Neural crest cell (in vitro differentiated cells): ENCODE measurements around the gene SERGEF. TPM values are rescaled to one million over a fixed set of nuclear protein-coding genes. Genes with fewer than 3 reads are reported as not detected.

Experiments used
- DNase-seq: peaks from one replicate; pipeline ENCODE4 v3.0.0; 2021; ENCODE audit warnings: low read depth, mixed read lengths, low spot score
- H3K27ac Mint-ChIP-seq: one replicate; pipeline ENCODE4 v1.8.0; 2021; ENCODE audit warnings: mild to moderate bottlenecking, mixed read lengths; ENCODE audit not compliant: unreplicated experiment
- H3K27me3 Mint-ChIP-seq: 2 replicates; pipeline ENCODE4 v1.8.0; 2021; ENCODE audit warnings: low read depth, mild to moderate bottlenecking, mixed read lengths
- H3K36me3 Mint-ChIP-seq: 2 replicates; pipeline ENCODE4 v1.8.0; 2021; ENCODE audit warnings: low read depth, mild to moderate bottlenecking, mixed read lengths
- H3K4me1 Mint-ChIP-seq: 2 replicates; pipeline ENCODE4 v1.8.0; 2021; ENCODE audit warnings: mixed read lengths
- H3K4me3 Mint-ChIP-seq: one replicate; pipeline ENCODE4 v1.8.0; 2021; ENCODE audit warnings: mild to moderate bottlenecking, mixed read lengths
- H3K9me3 Mint-ChIP-seq: 2 replicates; pipeline ENCODE4 v1.8.0; 2021; ENCODE audit warnings: mixed read lengths
- CTCF ChIP-seq: fragments of 200-600 bp; sonication (generic); conservative IDR thresholded peaks from 2 replicates; pipeline ENCODE4 v1.5.0; 2021; ENCODE audit warnings: antibody characterized with exemption, mild to moderate bottlenecking
- total RNA-seq: library from RNA; stranded (reverse); gene quantifications from 2 replicates; pipeline ENCODE4 v1.2.1, GENCODE V29; 2021

The SERGEF gene
- total RNA-seq, 1 donor from 2014 or later = 29.6 TPM

- TF ChIP-seq CTCF = no peak
- DNase-seq = no peak
- Mint-ChIP-seq H3K4me1 (peaks cover 14% of the 10 kb centered on the region), H3K36me3 (no peaks in the 10 kb centered on the region), H3K9me3 (no peaks in the 10 kb centered on the region), H3K4me3 (no peak overlapping the region), H3K27me3 (no peaks in the 10 kb centered on the region), H3K27ac (no peak overlapping the region)
Measured at GRCh38 chr11:17887779-17888178, 125.1 kb downstream of the SERGEF start.

GRCh38 chr11:17883946-17884345 lies 128.9 kb downstream of the SERGEF start:
- H3K27me3 Mint-ChIP-seq = no peaks in the 10 kb centered on the region
- no peak overlapping the region for H3K27ac Mint-ChIP-seq
- no peaks in the 10 kb centered on the region for H3K36me3 Mint-ChIP-seq
- TF ChIP-seq CTCF = no peak
- H3K4me3 Mint-ChIP-seq = no peak overlapping the region
- peaks cover 14% of the 10 kb centered on the region for H3K4me1 Mint-ChIP-seq
- DNase-seq = no peak
- no peaks in the 10 kb centered on the region for H3K9me3 Mint-ChIP-seq

- H3K4me1 Mint-ChIP-seq = peaks cover 8% of the 10 kb centered on the region
Measured at GRCh38 chr11:17883057-17883456, 129.8 kb downstream of the SERGEF start.

GRCh38 chr11:17878743-17879142 lies 134.1 kb downstream of the SERGEF start:
- Mint-ChIP-seq H3K4me1 (no peaks in the 10 kb centered on the region), H3K9me3 (no peaks in the 10 kb centered on the region), H3K4me3 (no peak overlapping the region), H3K27me3 (no peaks in the 10 kb centered on the region), H3K36me3 (no peaks in the 10 kb centered on the region), H3K27ac (no peak overlapping the region)
- no peak for DNase-seq
- no peak for TF ChIP-seq CTCF

More at GRCh38 chr11:17883057-17883456, 129.8 kb downstream of the SERGEF start:
- Mint-ChIP-seq H3K27ac (no peak overlapping the region), H3K9me3 (no peaks in the 10 kb centered on the region), H3K27me3 (no peaks in the 10 kb centered on the region), H3K4me3 (no peak overlapping the region), H3K36me3 (no peaks in the 10 kb centered on the region)
- no peak for DNase-seq
- TF ChIP-seq CTCF = no peak

- no peak for DNase-seq
- Mint-ChIP-seq H3K27ac (no peak overlapping the region), H3K27me3 (no peaks in the 10 kb centered on the region), H3K36me3 (no peaks in the 10 kb centered on the region), H3K4me1 (no peaks in the 10 kb centered on the region), H3K9me3 (no peaks in the 10 kb centered on the region), H3K4me3 (no peak overlapping the region)
- TF ChIP-seq CTCF = no peak
Measured at GRCh38 chr11:17877886-17878285, 135.0 kb downstream of the SERGEF start.

GRCh38 chr11:17876827-17877226 lies 136.0 kb downstream of the SERGEF start:
- Mint-ChIP-seq H3K36me3 (no peaks in the 10 kb centered on the region), H3K27ac (no peak overlapping the region), H3K9me3 (no peaks in the 10 kb centered on the region), H3K4me3 (no peak overlapping the region), H3K4me1 (no peaks in the 10 kb centered on the region), H3K27me3 (no peaks in the 10 kb centered on the region)
- no peak for TF ChIP-seq CTCF
- no peak for DNase-seq
